Brain microvascular endothelial cell (primary cell): Measurements from ENCODE around the gene E4F1.

Experiments
- DNase-seq: peaks from one replicate; pipeline ENCODE4 v3.0.0-alpha.2; 2020
- H3K27ac ChIP-seq: fragments of 250-450 bp; sonication (Bioruptor Pico); 2 replicates; pipeline ENCODE4 v1.5.1; 2020; ENCODE audit warnings: mild to moderate bottlenecking, moderate library complexity
- H3K27me3 ChIP-seq: fragments of 250-450 bp; sonication (Bioruptor Pico); replicated peaks from 2 replicates; pipeline ENCODE4 v1.5.1; 2020; ENCODE audit warnings: mild to moderate bottlenecking
- H3K36me3 ChIP-seq: fragments of 250-450 bp; sonication (Bioruptor Pico); replicated peaks from 2 replicates; pipeline ENCODE4 v1.5.1; 2020; ENCODE audit warnings: mild to moderate bottlenecking
- H3K4me3 ChIP-seq: 2 replicates; pipeline ENCODE4 v1.5.1; 2011; ENCODE audit warnings: low read depth, mild to moderate bottlenecking, control low read depth, low read length, moderate library complexity
- in situ Hi-C: cut with HindIII; loops from 2 replicates; pipeline ENCODE4 v1.10.0; 2017; ENCODE audit warnings: low sequenced_read_pairs, low pct_ligation_motif_present
- TF ChIP-seq, protein P1 (sequence below): IDR thresholded peaks from 2 replicates; pipeline ENCODE4 v1.5.1; 2011; ENCODE audit warnings: low read depth, mild to moderate bottlenecking, moderate library complexity, low read length, control low read depth, inconsistent platforms; ENCODE audit errors: missing control alignments

The E4F1 gene, protein sequence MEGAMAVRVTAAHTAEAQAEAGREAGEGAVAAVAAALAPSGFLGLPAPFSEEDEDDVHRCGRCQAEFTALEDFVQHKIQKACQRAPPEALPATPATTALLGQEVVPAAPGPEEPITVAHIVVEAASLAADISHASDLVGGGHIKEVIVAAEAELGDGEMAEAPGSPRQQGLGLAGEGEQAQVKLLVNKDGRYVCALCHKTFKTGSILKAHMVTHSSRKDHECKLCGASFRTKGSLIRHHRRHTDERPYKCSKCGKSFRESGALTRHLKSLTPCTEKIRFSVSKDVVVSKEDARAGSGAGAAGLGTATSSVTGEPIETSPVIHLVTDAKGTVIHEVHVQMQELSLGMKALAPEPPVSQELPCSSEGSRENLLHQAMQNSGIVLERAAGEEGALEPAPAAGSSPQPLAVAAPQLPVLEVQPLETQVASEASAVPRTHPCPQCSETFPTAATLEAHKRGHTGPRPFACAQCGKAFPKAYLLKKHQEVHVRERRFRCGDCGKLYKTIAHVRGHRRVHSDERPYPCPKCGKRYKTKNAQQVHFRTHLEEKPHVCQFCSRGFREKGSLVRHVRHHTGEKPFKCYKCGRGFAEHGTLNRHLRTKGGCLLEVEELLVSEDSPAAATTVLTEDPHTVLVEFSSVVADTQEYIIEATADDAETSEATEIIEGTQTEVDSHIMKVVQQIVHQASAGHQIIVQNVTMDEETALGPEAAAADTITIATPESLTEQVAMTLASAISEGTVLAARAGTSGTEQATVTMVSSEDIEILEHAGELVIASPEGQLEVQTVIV

DNA sequence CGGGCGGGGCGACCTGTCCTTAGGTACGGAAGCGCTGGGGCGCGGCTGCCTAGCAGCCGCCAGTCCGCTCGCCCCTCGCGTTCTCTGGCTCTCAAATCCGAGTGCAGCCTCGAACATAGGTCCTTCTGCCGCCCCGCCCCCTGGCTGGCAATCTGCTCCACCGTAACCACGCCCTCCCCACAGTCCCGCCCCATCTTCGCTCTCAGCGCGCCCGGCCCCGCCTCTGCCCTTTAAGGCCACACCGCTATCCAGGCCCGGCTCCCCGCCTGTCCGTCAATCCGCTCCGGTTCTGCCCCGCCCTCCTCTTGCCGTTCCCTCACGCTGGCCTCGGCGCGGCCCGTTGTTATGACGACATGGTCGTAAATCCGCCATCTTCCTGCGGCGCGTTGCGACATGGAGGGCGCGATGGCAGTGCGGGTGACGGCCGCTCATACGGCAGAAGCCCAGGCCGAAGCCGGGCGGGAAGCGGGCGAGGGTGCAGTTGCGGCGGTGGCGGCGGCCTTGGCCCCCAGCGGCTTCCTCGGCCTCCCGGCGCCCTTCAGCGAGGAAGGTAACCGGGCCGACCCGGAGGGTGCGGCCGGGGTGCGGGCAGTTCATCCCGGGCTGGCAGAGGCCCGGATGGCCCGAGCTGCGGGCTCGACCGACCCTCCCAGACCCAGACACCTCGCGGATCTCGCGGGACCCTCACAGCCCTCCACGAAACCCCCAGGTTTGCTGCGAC lies at the start of gene E4F1:
TSS of gene E4F1 (plus strand) at position 371 of the 721 bp plus-strand sequence. CDS start at position 394, 23 bp downstream.
- Histone ChIP-seq H3K4me3 (peak within 1 kb of the TSS; percentile 91), H3K27me3 (no peaks in the 10 kb centered on the region), H3K36me3 (peaks cover under 1% of the 10 kb centered on the region), H3K27ac (peak within 1 kb of the TSS; percentile 69)
- in situ Hi-C loops = no loop called here
- DNase-seq = peak; percentile 99
- TF ChIP-seq, protein P1, sequence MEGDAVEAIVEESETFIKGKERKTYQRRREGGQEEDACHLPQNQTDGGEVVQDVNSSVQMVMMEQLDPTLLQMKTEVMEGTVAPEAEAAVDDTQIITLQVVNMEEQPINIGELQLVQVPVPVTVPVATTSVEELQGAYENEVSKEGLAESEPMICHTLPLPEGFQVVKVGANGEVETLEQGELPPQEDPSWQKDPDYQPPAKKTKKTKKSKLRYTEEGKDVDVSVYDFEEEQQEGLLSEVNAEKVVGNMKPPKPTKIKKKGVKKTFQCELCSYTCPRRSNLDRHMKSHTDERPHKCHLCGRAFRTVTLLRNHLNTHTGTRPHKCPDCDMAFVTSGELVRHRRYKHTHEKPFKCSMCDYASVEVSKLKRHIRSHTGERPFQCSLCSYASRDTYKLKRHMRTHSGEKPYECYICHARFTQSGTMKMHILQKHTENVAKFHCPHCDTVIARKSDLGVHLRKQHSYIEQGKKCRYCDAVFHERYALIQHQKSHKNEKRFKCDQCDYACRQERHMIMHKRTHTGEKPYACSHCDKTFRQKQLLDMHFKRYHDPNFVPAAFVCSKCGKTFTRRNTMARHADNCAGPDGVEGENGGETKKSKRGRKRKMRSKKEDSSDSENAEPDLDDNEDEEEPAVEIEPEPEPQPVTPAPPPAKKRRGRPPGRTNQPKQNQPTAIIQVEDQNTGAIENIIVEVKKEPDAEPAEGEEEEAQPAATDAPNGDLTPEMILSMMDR = no peak

DNA sequence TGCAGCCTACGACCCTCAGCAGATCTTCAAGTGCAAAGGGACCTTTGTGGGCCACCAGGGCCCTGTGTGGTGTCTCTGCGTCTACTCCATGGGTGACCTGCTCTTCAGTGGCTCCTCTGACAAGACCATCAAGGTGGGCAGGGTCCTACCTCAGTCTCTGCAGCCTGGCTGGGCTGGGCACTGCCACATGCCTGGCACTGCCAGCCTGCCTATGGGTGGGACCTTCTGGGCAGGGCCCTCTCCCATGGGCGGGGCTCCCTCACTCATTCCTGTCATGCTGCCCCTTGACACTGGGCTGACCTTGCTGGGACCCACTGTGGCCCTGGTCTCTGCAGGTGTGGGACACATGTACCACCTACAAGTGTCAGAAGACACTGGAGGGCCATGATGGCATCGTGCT lies 49.5 kb upstream of the E4F1 start:
- Histone ChIP-seq H3K27me3 (no peaks in the 10 kb centered on the region), H3K27ac (no peak overlapping the region), H3K4me3 (no peak overlapping the region), H3K36me3 (peaks cover 67% of the 10 kb centered on the region)
- DNase-seq = no peak
- TF ChIP-seq, protein P1 = no peak
- in situ Hi-C loops = no loop called here

DNA sequence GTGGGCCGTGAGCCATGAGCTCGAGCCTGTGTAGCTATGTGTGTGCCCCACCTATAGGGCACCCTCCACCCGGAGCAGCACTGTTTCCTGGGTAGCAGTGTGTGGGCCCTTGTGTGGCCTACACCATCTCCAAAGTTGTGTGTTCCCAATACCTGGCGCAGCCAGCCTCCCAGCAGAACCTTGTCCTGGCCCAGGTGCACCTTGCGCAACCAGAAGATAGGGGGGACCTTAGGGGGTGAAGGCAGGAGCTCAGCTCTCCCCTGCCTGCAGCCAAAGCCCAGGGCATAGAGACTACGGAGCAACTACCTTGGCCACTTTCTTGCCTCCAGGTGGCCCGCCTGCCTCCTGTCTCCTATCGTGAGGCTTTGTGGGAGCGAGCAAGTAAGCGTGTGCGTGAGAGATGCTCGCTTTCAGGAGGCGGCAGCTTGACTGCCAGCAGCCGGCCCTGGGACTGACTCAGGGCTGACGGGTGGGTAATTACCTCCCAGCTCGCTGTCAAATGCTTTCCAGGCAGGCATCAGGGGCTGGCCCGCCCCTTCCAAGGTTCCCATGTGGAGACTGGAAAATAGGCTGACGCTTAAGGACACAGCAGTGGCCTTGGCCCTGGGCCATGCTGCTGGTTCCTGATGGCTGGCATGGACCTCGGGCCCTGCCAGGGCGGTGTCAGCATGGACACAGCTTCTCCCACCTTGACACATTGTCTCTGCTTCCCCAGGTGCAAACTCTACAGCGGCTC lies 48.8 kb upstream of the E4F1 start:
- peaks cover 64% of the 10 kb centered on the region for H3K36me3 ChIP-seq
- in situ Hi-C loops = no loop called here
- H3K4me3 ChIP-seq = no peak overlapping the region

DNA sequence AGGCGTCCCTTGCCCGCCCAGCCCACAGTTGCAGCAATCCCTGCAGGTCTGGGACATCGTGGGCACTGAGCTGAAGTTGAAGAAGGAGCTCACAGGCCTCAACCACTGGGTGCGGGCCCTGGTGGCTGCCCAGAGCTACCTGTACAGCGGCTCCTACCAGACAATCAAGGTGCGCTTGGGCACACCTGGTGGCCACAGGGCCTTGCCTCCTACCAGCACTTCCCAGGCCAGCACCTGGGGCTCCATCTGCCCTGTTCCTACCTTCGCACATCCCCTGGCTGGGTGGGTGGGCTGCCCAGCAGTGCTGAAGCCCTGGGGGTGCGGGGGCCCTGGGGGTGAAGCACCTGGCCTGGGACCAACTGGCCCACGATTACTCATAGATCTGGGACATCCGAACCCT lies 47.9 kb upstream of the E4F1 start:
- in situ Hi-C loops = no loop called here
- no peak for DNase-seq
- peaks cover 64% of the 10 kb centered on the region for H3K36me3 ChIP-seq
- H3K27ac ChIP-seq = no peak overlapping the region
- no peaks in the 10 kb centered on the region for H3K27me3 ChIP-seq
- TF ChIP-seq, protein P1 = no peak
- no peak overlapping the region for H3K4me3 ChIP-seq

More for the DNA sequence above, 48.8 kb upstream of the E4F1 start:
- no peak for DNase-seq
- TF ChIP-seq, protein P1 = no peak
- Histone ChIP-seq H3K27me3 (no peaks in the 10 kb centered on the region), H3K27ac (no peak overlapping the region)

DNA sequence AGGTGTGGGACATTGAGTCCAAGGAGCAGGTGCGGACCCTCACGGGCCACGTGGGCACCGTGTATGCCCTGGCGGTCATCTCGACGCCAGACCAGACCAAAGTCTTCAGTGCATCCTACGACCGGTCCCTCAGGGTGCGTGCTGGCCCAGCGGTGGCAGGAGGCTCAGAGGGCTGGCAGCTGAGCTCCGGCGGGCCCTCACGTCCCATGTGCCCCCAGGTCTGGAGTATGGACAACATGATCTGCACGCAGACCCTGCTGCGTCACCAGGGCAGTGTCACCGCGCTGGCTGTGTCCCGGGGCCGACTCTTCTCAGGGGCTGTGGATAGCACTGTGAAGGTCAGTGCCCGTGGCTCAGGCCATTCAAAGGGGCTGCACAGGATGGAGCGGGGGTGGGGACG lies 47.3 kb upstream of the E4F1 start:
- peaks cover 62% of the 10 kb centered on the region for H3K36me3 ChIP-seq
- H3K4me3 ChIP-seq = no peak overlapping the region
- H3K27me3 ChIP-seq = no peaks in the 10 kb centered on the region
- TF ChIP-seq, protein P1 = no peak
- no peak for DNase-seq
- in situ Hi-C loops = no loop called here
- no peak overlapping the region for H3K27ac ChIP-seq
